GM19099 (cell line): Measurements from ENCODE around the gene TTC27.

Experiments used
- POLR2A ChIP-seq: IDR thresholded peaks from 3 replicates; pipeline ENCODE4 v1.6.1; 2011; ENCODE audit warnings: low read depth; ENCODE audit not compliant: insufficient read length; ENCODE audit errors: extremely low read depth

The TTC27 gene

DNA sequence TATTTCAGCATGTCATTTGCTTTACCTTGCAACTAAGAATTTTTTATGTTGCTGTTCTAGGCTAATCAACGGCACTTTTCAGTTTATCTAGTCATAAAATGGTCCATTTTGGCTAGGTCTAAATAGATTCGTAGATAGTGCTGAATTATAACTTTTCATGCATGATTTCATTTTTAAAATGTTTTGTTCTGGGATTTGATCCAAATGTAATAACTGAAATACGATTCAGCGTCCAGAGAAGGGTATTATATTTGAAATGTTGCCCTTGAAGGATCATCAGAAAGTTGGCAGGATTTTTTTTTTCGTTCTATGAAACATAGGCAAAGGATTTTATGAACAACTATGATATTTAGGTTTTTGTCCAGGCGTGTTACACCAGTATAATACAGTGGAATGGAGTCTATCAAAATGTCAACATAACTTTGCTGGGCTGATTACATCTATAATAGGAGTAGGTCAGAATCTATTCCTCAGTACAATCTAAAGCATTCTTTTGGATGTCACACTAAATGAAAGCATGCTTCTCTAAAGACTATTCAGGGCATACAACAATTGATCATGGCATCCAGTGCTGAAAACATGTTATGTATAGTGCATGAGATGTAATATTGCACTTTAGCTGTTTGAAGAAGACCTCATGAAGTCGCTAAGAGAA, 24.8 kb downstream of the TTC27 start:
- TF ChIP-seq POLR2A: no peak

DNA sequence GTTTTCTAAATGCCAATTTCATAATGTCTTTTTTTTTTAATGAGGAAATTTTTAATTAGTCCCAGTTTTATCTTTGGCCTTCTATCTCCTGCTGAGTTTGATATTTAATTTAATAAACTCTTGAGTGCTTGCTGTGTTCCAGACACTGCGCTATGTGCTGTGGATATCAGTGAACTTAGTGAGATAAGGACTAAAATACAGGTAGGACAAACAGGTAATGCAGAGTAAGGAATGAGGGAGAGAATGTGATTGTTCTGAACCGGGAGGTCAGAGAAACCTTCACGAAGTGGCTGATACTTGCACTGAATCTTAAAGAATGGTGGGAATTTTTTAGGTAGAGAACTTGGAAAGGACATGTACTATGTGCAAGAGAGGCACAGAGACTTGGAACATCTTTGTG, 28.2 kb downstream of the TTC27 start:
- TF ChIP-seq POLR2A: no peak

DNA sequence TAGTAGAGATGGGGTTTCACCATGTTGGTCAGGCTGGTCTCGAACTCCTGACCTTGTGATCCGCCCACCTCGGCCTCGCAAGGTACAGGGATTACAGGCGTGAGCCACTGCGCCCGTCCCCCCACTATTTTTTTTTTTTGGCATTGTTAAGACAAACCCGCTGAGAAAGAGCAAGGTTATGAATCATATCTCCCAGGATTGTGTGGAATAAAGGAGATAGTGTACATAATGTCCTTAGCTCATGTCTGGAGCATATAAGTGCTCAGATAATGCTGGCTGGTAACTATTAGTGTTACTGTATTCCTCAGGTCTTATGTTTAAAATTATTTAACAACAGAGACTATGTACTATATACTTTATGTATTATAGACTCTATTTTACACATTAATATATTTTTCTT, 36.0 kb downstream of the TTC27 start:
- TF ChIP-seq POLR2A: no peak

DNA sequence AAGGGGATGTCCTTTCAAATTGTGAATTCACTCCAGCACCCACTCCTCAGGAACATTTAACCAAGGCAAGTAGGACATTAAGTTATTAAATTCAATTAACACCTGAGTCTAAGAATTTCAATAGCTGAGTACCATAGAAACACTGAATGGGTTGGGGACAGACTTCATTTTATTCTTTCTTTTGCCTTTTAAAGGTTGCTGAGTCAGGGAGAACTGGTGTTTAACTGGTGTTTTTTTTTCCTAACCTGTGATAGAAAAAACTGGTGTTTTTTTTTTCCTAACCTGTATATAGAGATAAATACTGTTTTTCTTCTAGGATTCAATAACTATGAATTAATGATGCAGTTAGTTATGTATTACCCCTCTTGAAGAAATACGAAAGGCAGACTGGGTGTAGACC, 38.9 kb downstream of the TTC27 start:
- no peak for TF ChIP-seq POLR2A

DNA sequence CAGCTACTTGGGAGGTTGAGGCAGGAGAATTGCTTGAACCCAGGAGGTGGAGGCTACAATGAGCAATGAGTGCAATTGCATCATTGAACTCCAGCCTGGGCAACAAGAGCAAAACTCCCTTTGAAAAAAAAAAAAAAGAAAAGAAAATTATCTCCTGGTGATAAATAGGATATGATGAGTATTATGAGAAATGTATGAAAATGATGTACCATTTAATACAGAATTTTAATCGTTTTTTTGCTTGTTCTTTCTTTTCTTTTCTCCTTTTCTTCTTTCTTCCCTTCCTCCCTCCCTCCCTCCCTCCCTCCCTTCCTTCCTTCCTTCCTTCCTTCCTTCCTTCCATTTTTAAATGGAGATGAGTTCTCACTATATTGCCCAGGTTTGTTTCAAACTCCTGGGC, 40.4 kb downstream of the TTC27 start:
- TF ChIP-seq POLR2A: no peak

DNA sequence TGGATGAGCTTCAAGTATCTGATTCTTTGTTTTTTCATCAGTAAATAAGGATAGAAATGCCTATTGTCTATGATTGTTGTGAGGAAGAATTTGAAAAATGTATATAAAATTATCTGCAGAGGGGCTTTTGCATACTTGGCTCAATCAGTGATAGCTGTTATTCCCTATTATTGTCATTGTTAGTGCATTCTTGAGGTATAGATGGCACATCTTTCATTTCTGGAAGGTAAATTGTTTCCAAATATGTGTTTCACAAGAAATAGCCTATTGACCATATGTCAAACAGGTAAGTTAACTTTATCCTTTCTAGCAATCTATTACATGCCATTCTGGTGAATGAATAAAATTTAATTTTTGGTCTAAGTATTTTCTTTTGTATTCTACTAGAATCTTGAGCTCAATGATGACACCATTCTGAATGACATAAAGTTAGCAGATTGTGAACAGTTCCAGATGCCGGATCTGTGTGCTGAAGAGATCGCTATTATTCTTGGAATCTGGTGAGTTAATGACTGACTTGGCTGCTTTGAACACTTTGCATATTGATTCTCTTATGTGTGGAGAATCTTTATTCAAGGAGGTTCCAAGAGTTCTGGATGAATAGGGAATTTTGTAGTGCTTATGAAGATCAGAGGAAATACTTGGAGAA, 44.2 kb downstream of the TTC27 start:
- TF ChIP-seq POLR2A: no peak

DNA sequence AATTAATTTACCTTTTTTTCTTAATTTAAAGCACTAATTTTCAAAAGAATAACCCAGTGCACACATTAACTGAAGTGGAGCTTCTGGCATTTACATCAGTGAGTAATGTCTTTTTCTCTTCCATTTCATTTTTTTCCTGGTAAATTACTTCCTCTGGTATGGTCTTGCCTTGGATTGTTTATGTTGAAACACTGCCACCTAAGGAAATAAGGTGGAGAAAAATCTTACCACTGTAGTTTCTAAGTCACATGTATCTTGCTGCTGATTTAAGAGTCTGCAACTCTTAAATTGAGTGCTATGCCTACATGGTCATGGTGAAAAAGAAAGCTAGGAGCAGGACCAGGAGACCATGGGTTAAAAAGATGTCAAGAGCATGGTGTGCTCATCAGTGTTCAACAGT, 51.0 kb downstream of the TTC27 start:
- TF ChIP-seq POLR2A: no peak

DNA sequence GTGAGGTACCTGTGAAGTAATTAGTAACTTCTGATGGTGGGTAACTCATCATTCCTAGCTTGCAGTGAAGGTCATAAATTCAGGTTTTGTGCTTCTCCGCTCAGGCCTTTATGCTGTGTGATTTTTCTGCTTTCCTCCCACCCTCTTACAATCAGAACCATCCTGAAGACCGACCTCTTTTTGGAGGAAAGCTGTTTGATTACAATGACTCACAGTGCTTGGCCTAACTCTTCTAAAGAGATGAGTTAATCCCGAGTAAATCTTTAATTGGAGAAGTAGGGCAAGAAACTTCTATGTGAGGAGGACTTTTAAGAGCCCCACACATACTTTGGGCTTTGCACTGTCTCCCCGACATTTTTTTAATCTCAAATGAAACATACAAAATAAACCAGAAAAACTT, 53.1 kb downstream of the TTC27 start:
- no peak for TF ChIP-seq POLR2A

DNA sequence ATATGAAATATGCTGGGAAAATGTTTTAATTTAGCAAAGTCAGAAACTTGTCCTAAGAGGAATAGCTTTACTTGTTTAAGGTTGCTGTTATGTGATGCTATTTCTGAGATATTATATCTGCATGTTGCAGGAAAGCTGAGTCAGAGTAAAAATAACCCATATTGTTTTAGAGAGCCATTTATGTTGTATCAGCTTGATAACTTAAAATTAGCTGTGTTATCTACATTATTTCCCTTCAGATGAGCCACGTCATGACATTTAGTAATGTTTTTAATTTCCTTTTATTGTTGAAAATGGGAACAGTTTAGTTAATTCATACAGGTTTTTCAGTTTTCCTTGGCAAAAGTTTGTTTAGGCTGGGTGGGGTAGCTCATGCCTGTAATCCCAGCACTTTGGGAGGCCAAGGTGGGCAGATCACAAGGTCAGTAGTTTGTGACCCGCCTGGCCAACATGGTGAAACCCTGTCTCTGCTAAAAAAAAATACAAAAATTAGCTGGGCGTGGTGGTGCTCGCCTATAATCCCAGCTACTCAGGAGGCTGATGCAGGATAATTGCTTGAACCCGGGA, 55.8 kb downstream of the TTC27 start:
- TF ChIP-seq POLR2A: no peak

DNA sequence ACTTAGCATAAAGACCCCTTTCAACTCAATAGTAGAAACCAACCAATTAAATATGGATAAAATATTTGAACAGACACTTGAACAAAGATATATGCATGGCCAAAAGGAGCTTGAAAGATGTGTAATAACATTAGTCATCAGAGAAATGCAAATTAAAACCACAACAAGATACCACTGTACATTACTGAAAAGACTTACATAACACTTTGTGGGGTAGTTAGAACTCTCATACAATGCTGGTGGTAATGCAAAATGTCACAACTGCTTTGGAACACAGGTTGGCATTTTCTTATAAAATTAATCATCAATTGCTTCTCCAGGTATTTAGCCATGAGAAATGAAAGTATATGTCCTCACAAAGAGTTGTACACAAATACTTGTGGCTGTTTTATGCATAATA, 60.7 kb downstream of the TTC27 start:
- no peak for TF ChIP-seq POLR2A

DNA sequence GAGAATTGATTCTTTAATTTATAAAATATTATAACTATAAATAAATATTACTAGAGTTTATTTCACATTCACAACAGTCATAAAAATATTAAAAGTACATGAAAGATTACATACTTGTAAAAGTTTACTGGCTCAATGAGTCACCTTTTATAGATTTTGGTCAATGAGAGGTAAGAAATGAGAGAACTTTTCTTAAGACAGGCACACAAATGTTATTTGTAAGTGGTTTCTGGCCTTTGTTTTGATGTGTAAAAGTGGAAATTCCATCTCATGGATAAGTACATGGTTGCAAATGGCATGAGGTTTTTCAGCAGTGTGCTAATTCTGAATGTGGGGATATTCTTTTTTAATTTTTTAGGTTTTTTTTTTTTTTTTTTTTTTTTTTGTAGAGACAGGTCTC, 63.8 kb downstream of the TTC27 start:
- no peak for TF ChIP-seq POLR2A

DNA sequence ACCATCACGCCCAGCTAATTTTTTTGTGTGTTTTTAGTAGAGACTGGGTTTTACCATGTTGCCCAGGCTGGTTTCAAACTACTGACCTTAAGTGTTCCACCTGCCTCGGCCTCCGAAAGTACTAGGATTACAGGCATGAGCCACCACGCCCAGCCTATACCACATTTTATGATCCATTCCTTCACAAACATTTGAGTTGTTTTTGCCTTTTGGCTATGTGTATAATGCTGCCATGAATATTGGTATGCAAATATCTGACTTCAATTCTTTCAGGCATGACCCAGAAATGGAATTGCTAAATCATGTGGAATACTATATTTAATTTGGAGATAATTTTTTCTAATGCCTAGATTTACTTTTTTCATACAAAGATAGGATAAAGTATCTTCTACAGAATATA, 68.6 kb downstream of the TTC27 start:
- no peak for TF ChIP-seq POLR2A

DNA sequence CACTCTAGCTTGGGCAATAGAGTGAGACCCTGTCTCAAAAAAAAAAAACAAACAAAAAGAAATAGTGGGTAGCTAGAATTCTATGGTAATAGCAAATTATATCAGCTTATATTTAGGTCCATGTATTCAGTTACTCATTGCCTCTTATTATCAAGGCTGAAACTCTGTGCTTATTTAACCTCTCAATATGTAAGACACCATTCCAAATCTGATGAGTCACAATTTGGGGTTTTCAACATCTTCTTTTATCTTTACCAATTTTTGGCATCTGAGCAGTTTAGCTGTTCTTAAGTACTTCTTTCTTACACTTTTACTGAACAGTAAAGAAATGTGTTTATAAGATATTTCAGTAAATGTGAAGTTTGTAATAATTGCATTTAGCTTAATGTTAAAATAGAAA, 69.3 kb downstream of the TTC27 start:
- no peak for TF ChIP-seq POLR2A

DNA sequence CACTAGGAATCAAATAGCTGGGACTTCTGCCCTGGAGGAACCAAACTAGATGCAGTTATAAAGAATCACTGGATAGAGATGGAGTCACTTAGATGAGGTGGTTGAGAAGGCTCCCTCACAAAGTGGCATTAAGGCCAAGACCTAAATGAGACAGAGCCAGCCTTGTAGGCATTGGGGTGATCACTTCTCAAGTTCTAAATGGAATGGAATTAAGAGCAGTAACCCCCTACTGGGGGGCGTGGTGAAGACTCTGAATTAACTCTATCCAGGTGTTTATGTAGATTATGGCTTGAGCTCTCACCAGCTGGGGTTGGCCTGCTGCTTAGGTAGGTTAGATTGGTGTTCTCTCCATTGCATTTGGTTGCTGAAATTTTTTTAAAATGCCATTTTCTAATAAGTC, 71.3 kb downstream of the TTC27 start:
- TF ChIP-seq POLR2A: no peak

DNA sequence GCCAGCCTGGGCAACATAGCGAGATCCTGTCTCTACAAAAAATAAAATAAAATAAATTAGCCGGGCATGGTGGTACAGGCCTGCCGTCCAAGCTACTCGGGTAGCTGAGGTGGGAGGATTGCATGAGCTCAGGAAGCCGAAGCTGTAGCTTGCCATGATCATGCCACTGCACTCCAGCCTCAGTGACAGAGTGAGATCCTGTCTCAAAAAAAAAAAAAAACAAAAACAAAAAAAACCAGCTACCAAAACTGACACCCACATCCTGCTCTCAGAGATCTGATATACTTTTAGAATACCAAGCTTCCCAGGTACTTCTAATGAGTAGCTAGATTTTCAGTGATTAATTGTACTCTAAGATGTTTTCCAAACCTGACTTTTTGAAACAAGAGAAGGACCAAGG, 74.0 kb downstream of the TTC27 start:
- no peak for TF ChIP-seq POLR2A

DNA sequence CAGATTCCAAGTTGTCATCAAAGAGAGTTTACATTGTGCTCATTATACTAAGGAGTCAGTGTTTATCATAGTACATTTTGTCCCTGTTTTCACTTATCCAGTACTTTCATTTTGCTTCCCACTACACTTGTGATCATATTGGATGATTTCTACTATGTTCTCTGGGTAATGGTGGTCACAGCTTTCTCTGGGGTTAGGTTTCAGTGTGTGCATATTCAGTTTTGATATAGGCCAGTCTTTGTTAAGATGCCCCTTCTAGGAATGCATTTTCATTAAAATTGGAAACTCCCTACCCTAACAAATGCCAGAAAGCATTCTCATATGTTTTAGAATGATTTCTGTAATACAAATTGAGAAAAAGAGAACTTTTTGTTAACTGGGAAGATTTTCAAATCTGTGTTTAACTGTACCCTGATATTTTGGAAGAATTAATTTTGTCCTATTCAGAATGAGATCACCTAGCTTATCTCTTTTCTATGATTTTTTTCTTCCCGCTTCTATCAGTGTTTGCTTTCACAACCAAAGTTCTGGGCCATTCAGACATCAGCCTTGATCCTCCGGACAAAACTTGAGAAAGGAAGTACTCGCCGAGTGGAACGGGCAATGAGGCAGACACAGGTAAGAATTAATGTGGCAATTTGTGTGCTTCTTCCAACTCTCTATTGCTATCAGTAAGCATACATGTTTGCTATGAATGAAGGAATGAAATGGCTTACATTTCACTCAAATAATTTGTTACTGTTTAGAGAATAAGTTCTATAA, 74.6 kb downstream of the TTC27 start:
- no peak for TF ChIP-seq POLR2A
